Measurements from ENCODE around the gene ALDH1B1. TPM values are rescaled to one million over a fixed set of nuclear protein-coding genes. Genes with fewer than 3 reads are reported as not detected.
A peak's percentile ranks its signal among the peaks of the same experiment; 100 is the strongest.

The ALDH1B1 gene
- total and polyA plus RNA-seq, 8 donors = 0.58 to 68.7 (median 18.6) TPM

- 36 to 66% (median 63%) methylated on average over 7 of the region's 7 CpGs for WGBS, 5 donors
- H3K9me3 ChIP-seq = peaks cover 0 to 13% (median 5%) of the 10 kb centered on the region in 4 donors
- no peak overlapping the region for H3K4me3 ChIP-seq
- no peak for DNase-seq
- H3K27ac ChIP-seq = peak overlapping the region in 4 of 5 donors; percentile 69 to 94 (median 88)
- H3K27me3 ChIP-seq = no peaks in the 10 kb centered on the region
- intact Hi-C loops (cut with DNase I; ENCODE audit: low total_unique reads) = no loop called here
- H3K36me3 ChIP-seq = no peaks in the 10 kb centered on the region
- TF ChIP-seq EP300 (IDR thresholded peaks at IDR 0.05) (peak; percentile 74), CTCF (IDR thresholded peaks at IDR 0.05) (no peak), POLR2AphosphoS5 (IDR thresholded peaks at IDR 0.05) (peak; percentile 23 to 96 (median 69)), POLR2A (IDR thresholded peaks at IDR 0.05) (no peak)
- peaks cover 10 to 45% (median 13%) of the 10 kb centered on the region in 4 donors for H3K4me1 ChIP-seq
Observed at GRCh38 chr9:38388283-38389223, 3.9 kb upstream of the ALDH1B1 start.

GRCh38 chr9:38389313-38389712 lies 3.2 kb upstream of the ALDH1B1 start:
- Histone ChIP-seq H3K27ac (peak overlapping the region in 4 of 5 donors; percentile 69 to 94 (median 88)), H3K4me3 (no peak overlapping the region), H3K4me1 (peaks cover 11 to 51% (median 19%) of the 10 kb centered on the region in 4 donors), H3K36me3 (no peaks in the 10 kb centered on the region), H3K27me3 (no peaks in the 10 kb centered on the region), H3K9me3 (peaks cover 0 to 13% (median 5%) of the 10 kb centered on the region in 4 donors)
- WGBS, 5 donors = 34 to 49% (median 39%) methylated on average over 4 of the region's 4 CpGs
- peak in 1 of 2 donors; percentile 62 for DNase-seq
- intact Hi-C loops (cut with DNase I; ENCODE audit: low total_unique reads) = no loop called here
- TF ChIP-seq EP300 (IDR thresholded peaks at IDR 0.05) (peak; percentile 63), POLR2A (IDR thresholded peaks at IDR 0.05) (no peak), POLR2AphosphoS5 (IDR thresholded peaks at IDR 0.05) (peak in 1 of 3 donors; percentile 52), CTCF (IDR thresholded peaks at IDR 0.05) (no peak)

- H3K27ac ChIP-seq = peak overlapping the region in 4 of 5 donors; percentile 69 to 94 (median 88)
- intact Hi-C loops (cut with DNase I; ENCODE audit: low total_unique reads) = loop anchor here (10.0 kb wide), 1 partner anchor 476 kb away; no protein-coding TSS in a partner anchor
Observed at GRCh38 chr9:38390442-38390841, 2.1 kb upstream of the ALDH1B1 start.

More at GRCh38 chr9:38390442-38390841, 2.1 kb upstream of the ALDH1B1 start:
- no peak for DNase-seq
- H3K9me3 ChIP-seq = peaks cover 0 to 3% (median 0%) of the 10 kb centered on the region in 4 donors
- H3K27me3 ChIP-seq = no peaks in the 10 kb centered on the region
- H3K4me3 ChIP-seq = no peak overlapping the region
- TF ChIP-seq EP300 (IDR thresholded peaks at IDR 0.05) (no peak), POLR2AphosphoS5 (IDR thresholded peaks at IDR 0.05) (no peak), CTCF (IDR thresholded peaks at IDR 0.05) (no peak), POLR2A (IDR thresholded peaks at IDR 0.05) (no peak)
- 48 to 73% (median 67%) methylated on average over 1 of the region's 1 CpG for WGBS, 5 donors
- H3K36me3 ChIP-seq = peaks cover 0 to 5% (median 0%) of the 10 kb centered on the region in 4 donors
- peaks cover 11 to 60% (median 23%) of the 10 kb centered on the region in 4 donors for H3K4me1 ChIP-seq

Data from stomach (tissue), 9 donors.